ENCODE data around the gene NXF1. TPM values are rescaled to one million over a fixed set of nuclear protein-coding genes. Genes with fewer than 3 reads are reported as not detected.

NXF1 gene
- total and polyA plus RNA-seq, 2 of the 13 experiments (the other 11 are each of a cell fraction or from before 2014, with no cell fraction given), result 30.4 to 30.9 TPM

- TF ChIP-seq ZHX2 (IDR thresholded peaks at IDR 0.05; ENCODE audit: low read depth), result peak; percentile 71
- no peak for TF ChIP-seq ZHX2 (CRISPR knock-in tag; IDR thresholded peaks at IDR 0.05; ENCODE audit: borderline replicate concordance)
- TF ChIP-seq ZNF383 (CRISPR knock-in tag; IDR thresholded peaks at IDR 0.05; ENCODE audit: borderline replicate concordance), result no peak
- TF ChIP-seq ZFP36L1 (CRISPR knock-in tag; IDR thresholded peaks at IDR 0.05), result 0 out of 2 replicates have a peak, but pooled peaks have one; percentile 86
- no peak for TF ChIP-seq ZNF441 (CRISPR knock-in tag; IDR thresholded peaks at IDR 0.05; ENCODE audit: borderline replicate concordance)
- peak; percentile 74; the same call in 1 of the 2 replicates for TF ChIP-seq ZNF713 (CRISPR knock-in tag; IDR thresholded peaks at IDR 0.05)
- peak; percentile 90 for TF ChIP-seq ZNF414 (CRISPR knock-in tag; IDR thresholded peaks at IDR 0.05)
- TF ChIP-seq STAG1 (CRISPR knock-in tag; IDR thresholded peaks at IDR 0.05), result no peak
- TF ChIP-seq ZMAT3 (CRISPR knock-in tag; conservative IDR thresholded peaks at IDR 0.05), result peak; percentile 61
- peak; percentile 90; the same call in 1 of the 2 replicates for TF ChIP-seq ZSCAN21 (CRISPR knock-in tag; IDR thresholded peaks at IDR 0.05; ENCODE audit: borderline replicate concordance)
- peak; percentile 47; the same call in 1 of the 2 replicates for TF ChIP-seq HDAC2 (CRISPR knock-in tag; IDR thresholded peaks at IDR 0.05)
- no peak for TF ChIP-seq ZNF251 (CRISPR knock-in tag; IDR thresholded peaks at IDR 0.05)
- TF ChIP-seq LBX2 (CRISPR knock-in tag; IDR thresholded peaks at IDR 0.05; ENCODE audit: borderline replicate concordance), result no peak
- TF ChIP-seq PRDM10 (CRISPR knock-in tag; IDR thresholded peaks at IDR 0.05; ENCODE audit: low read depth), result peak; percentile 54; the same call in 1 of the 2 replicates
- no peak for TF ChIP-seq FOXA1 (IDR thresholded peaks at IDR 0.05)
- TF ChIP-seq FOXA1 (CRISPR knock-in tag; IDR thresholded peaks at IDR 0.05), result no peak
- peak; percentile 65; the same call in 1 of the 2 replicates for TF ChIP-seq ZNF296 (CRISPR knock-in tag; conservative IDR thresholded peaks at IDR 0.05)
- TF ChIP-seq KDM1A (CRISPR knock-in tag; IDR thresholded peaks at IDR 0.05), result no peak
- no peak for TF ChIP-seq HNF4G (IDR thresholded peaks at IDR 0.05; ENCODE audit: borderline replicate concordance, low read depth, low read length)
- TF ChIP-seq HNF4G (CRISPR knock-in tag; IDR thresholded peaks at IDR 0.05; ENCODE audit: borderline replicate concordance, low read depth), result peak; percentile 24; the same call in 1 of the 2 replicates
These were observed 13.6 kb downstream of the NXF1 start, which contains the start of gene TMEM223 (continued) for GRCh38 chr11:62791501-62792201.
